Skeletal muscle satellite cell (primary cell): ENCODE results near the gene SLC37A2.

Experiments
- H3K27me3 ChIP-seq: 2 replicates; pipeline ENCODE4 v1.7.0; 2013; ENCODE audit warnings: low read length; ENCODE audit not compliant: control insufficient read depth, insufficient read depth
- H3K36me3 ChIP-seq: 2 replicates; pipeline ENCODE4 v1.7.0; 2013; ENCODE audit warnings: mild to moderate bottlenecking, control low read depth, low read length; ENCODE audit not compliant: insufficient read depth
- H3K4me1 ChIP-seq: 2 replicates; pipeline ENCODE4 v1.7.0; 2013; ENCODE audit warnings: low read length; ENCODE audit not compliant: control insufficient read depth, insufficient read depth
- H3K4me2 ChIP-seq: 2 replicates; pipeline ENCODE4 v1.7.0; 2013; ENCODE audit warnings: mild to moderate bottlenecking, low read length
- H3K4me3 ChIP-seq: 2 replicates; pipeline ENCODE4 v1.7.0; 2013; ENCODE audit warnings: low read length
- H3K9ac ChIP-seq: 2 replicates; pipeline ENCODE4 v1.7.0; 2013; ENCODE audit warnings: mild to moderate bottlenecking, low read depth, low read length, moderate library complexity
- H3K9me3 ChIP-seq: replicated peaks from 2 replicates; pipeline ENCODE4 v1.7.0; 2013; ENCODE audit warnings: mild to moderate bottlenecking, control low read depth, low read length

SLC37A2 gene

GRCh38 chr11:125123194-125123946 lies 60.3 kb downstream of the SLC37A2 start:
- Histone ChIP-seq H3K4me2 (peak overlapping the region; percentile 74), H3K4me3 (peak overlapping the region; percentile 59), H3K9me3 (no peaks in the 10 kb centered on the region)

GRCh38 chr11:125123947-125124617 lies 61.0 kb downstream of the SLC37A2 start:
- Histone ChIP-seq H3K4me3 (peak overlapping the region; percentile 59), H3K27me3 (no peaks in the 10 kb centered on the region), H3K9ac (peak overlapping the region; percentile 37), H3K9me3 (no peaks in the 10 kb centered on the region), H3K4me1 (peaks cover 17% of the 10 kb centered on the region), H3K36me3 (no peaks in the 10 kb centered on the region), H3K4me2 (peak overlapping the region; percentile 74)

More at GRCh38 chr11:125123194-125123946, 60.3 kb downstream of the SLC37A2 start:
- Histone ChIP-seq H3K27me3 (no peaks in the 10 kb centered on the region), H3K4me1 (peaks cover 12% of the 10 kb centered on the region), H3K36me3 (no peaks in the 10 kb centered on the region), H3K9ac (peak overlapping the region; percentile 37)

GRCh38 chr11:125124618-125124992 lies 61.5 kb downstream of the SLC37A2 start:
- no peak overlapping the region for H3K9ac ChIP-seq
- H3K9me3 ChIP-seq = no peaks in the 10 kb centered on the region
- H3K36me3 ChIP-seq = no peaks in the 10 kb centered on the region
- peak overlapping the region; percentile 74 for H3K4me2 ChIP-seq
- peaks cover 21% of the 10 kb centered on the region for H3K4me1 ChIP-seq
- H3K4me3 ChIP-seq = peak overlapping the region; percentile 7
- H3K27me3 ChIP-seq = no peaks in the 10 kb centered on the region

GRCh38 chr11:125128450-125128849 lies 65.3 kb downstream of the SLC37A2 start:
- H3K4me1 ChIP-seq = peaks cover 20% of the 10 kb centered on the region
- H3K9me3 ChIP-seq = no peaks in the 10 kb centered on the region
- H3K27me3 ChIP-seq = no peaks in the 10 kb centered on the region
- H3K4me2 ChIP-seq = peak overlapping the region; percentile 56
- no peaks in the 10 kb centered on the region for H3K36me3 ChIP-seq
- peak overlapping the region; percentile 22 for H3K4me3 ChIP-seq
- peak overlapping the region; percentile 6 for H3K9ac ChIP-seq

GRCh38 chr11:125129316-125129993 lies 66.3 kb downstream of the SLC37A2 start:
- Histone ChIP-seq H3K4me3 (no peak overlapping the region), H3K9me3 (no peaks in the 10 kb centered on the region), H3K4me2 (no peak overlapping the region), H3K4me1 (peaks cover 15% of the 10 kb centered on the region), H3K36me3 (no peaks in the 10 kb centered on the region), H3K9ac (no peak overlapping the region), H3K27me3 (no peaks in the 10 kb centered on the region)

GRCh38 chr11:125132071-125132470 lies 69.0 kb downstream of the SLC37A2 start:
- Histone ChIP-seq H3K36me3 (no peaks in the 10 kb centered on the region), H3K4me3 (no peak overlapping the region), H3K27me3 (peaks cover 6% of the 10 kb centered on the region), H3K9ac (no peak overlapping the region), H3K4me1 (peaks cover 15% of the 10 kb centered on the region), H3K9me3 (no peaks in the 10 kb centered on the region), H3K4me2 (no peak overlapping the region)

- H3K27me3 ChIP-seq = peaks cover 6% of the 10 kb centered on the region
- H3K4me3 ChIP-seq = no peak overlapping the region
- no peaks in the 10 kb centered on the region for H3K9me3 ChIP-seq
These were observed 69.5 kb downstream of the SLC37A2 start for GRCh38 chr11:125132596-125132995.

GRCh38 chr11:125136001-125136400 lies 72.9 kb downstream of the SLC37A2 start:
- Histone ChIP-seq H3K4me2 (no peak overlapping the region), H3K9me3 (no peaks in the 10 kb centered on the region), H3K36me3 (no peaks in the 10 kb centered on the region), H3K27me3 (peaks cover 6% of the 10 kb centered on the region), H3K9ac (no peak overlapping the region), H3K4me1 (no peaks in the 10 kb centered on the region), H3K4me3 (no peak overlapping the region)

More at GRCh38 chr11:125132596-125132995, 69.5 kb downstream of the SLC37A2 start:
- no peaks in the 10 kb centered on the region for H3K36me3 ChIP-seq
- no peak overlapping the region for H3K9ac ChIP-seq
- H3K4me1 ChIP-seq = peaks cover 15% of the 10 kb centered on the region
- no peak overlapping the region for H3K4me2 ChIP-seq

GRCh38 chr11:125138966-125139365 lies 75.9 kb downstream of the SLC37A2 start:
- no peaks in the 10 kb centered on the region for H3K36me3 ChIP-seq
- peaks cover 9% of the 10 kb centered on the region for H3K27me3 ChIP-seq
- no peaks in the 10 kb centered on the region for H3K4me1 ChIP-seq
- no peaks in the 10 kb centered on the region for H3K9me3 ChIP-seq
- H3K4me2 ChIP-seq = no peak overlapping the region
- no peak overlapping the region for H3K4me3 ChIP-seq
- no peak overlapping the region for H3K9ac ChIP-seq

- no peaks in the 10 kb centered on the region for H3K4me1 ChIP-seq
- H3K9ac ChIP-seq = no peak overlapping the region
- H3K4me3 ChIP-seq = no peak overlapping the region
- peaks cover 11% of the 10 kb centered on the region for H3K27me3 ChIP-seq
- H3K9me3 ChIP-seq = no peaks in the 10 kb centered on the region
- no peaks in the 10 kb centered on the region for H3K36me3 ChIP-seq
- no peak overlapping the region for H3K4me2 ChIP-seq
These were observed 76.7 kb downstream of the SLC37A2 start for GRCh38 chr11:125139778-125140177.
